PC-3 (cell line): ENCODE results near the gene LRSAM1. TPM values are rescaled to one million over a fixed set of nuclear protein-coding genes. Genes with fewer than 3 reads are reported as not detected.

Experiments
- ATAC-seq: fragments of 200-7000 bp; cut with Tn5 transposase; 2 replicates; pipeline ENCODE4 v1.9.1; 2020; ENCODE audit warnings: mild to moderate bottlenecking, moderate library complexity
- BruUV-seq: library from RNA; stranded (reverse); fragments of 400-500 nt; replicated peaks from 2 replicates; lab custom pipeline; 2021; lab: Mats Ljungman, UMichigan
- CTCF ChIA-PET: fragments of 300-600 bp; sonication (Branson Sonifier 250); formaldehyde crosslinking; loops from one replicate; lab custom pipeline; 2022; ENCODE audit warnings: antibody characterized with exemption; lab: Charles Lee
- POLR2A ChIA-PET: fragments of 300-600 bp; sonication (Branson Sonifier 250); formaldehyde crosslinking; loops from one replicate; lab custom pipeline; 2022; ENCODE audit warnings: antibody characterized with exemption; ENCODE audit not compliant: unreplicated experiment; lab: Charles Lee
- DNase-seq: peaks from one replicate; pipeline ENCODE4 v3.0.0-alpha.2; 2015
- H2AFZ ChIP-seq: fragments of 300-600 bp; sonication (generic); 2 replicates; pipeline ENCODE4 v1.6.0; 2016; ENCODE audit warnings: antibody characterized with exemption, low read length
- H3F3A ChIP-seq: fragments of 300-600 bp; sonication (generic); one replicate; pipeline ENCODE4 v1.6.0; 2017; ENCODE audit warnings: antibody characterized with exemption, low read length, control low read depth, mild to moderate bottlenecking; ENCODE audit not compliant: unreplicated experiment
- H3K27ac ChIP-seq: fragments of 300-600 bp; sonication (generic); 2 replicates; pipeline ENCODE4 v1.5.1; 2016; ENCODE audit warnings: mild to moderate bottlenecking, low read length
- H3K27me3 ChIP-seq: fragments of 300-600 bp; sonication (generic); 2 replicates; pipeline ENCODE4 v1.6.1; 2016; ENCODE audit warnings: low read length, mixed read lengths
- H3K36me3 ChIP-seq: fragments of 300-600 bp; sonication (generic); 2 replicates; pipeline ENCODE4 v1.6.1; 2016; ENCODE audit warnings: low read depth, mixed run types, low read length, mixed read lengths
- H3K4me1 ChIP-seq: fragments of 300-600 bp; sonication (generic); 2 replicates; pipeline ENCODE4 v1.5.1; 2016; ENCODE audit warnings: low read length; ENCODE audit not compliant: insufficient read depth
- H3K4me2 ChIP-seq: fragments of 300-600 bp; sonication (generic); 2 replicates; pipeline ENCODE4 v1.6.0; 2016; ENCODE audit warnings: low read length
- H3K4me3 ChIP-seq: fragments of 300-600 bp; sonication (generic); 2 replicates; pipeline ENCODE4 v1.5.1; 2016; ENCODE audit warnings: mild to moderate bottlenecking, low read length, mixed read lengths
- H3K79me2 ChIP-seq: fragments of 300-600 bp; sonication (generic); 2 replicates; pipeline ENCODE4 v1.6.1; 2017; ENCODE audit warnings: low read length, mixed read lengths
- H3K9ac ChIP-seq: fragments of 300-600 bp; sonication (generic); 2 replicates; pipeline ENCODE4 v1.6.0; 2016; ENCODE audit warnings: mild to moderate bottlenecking, low read length
- H3K9me2 ChIP-seq: fragments of 300-600 bp; sonication (generic); replicated peaks from 2 replicates; pipeline ENCODE4 v1.6.1; 2016; ENCODE audit warnings: mixed run types, low read length, mixed read lengths
- H3K9me3 ChIP-seq: fragments of 300-600 bp; sonication (generic); 2 replicates; pipeline ENCODE4 v1.6.1; 2016; ENCODE audit warnings: low read length, mixed read lengths
- H4K20me1 ChIP-seq: fragments of 300-600 bp; sonication (generic); 2 replicates; pipeline ENCODE4 v1.6.1; 2016; ENCODE audit warnings: low read length, mixed read lengths
- CTCF ChIP-seq: fragments of 300-600 bp; sonication (generic); conservative IDR thresholded peaks from 2 replicates; pipeline ENCODE4 v1.5.1; 2017; ENCODE audit warnings: antibody characterized with exemption, low read depth, mild to moderate bottlenecking, low read length
- EZH2 ChIP-seq: fragments of 300-600 bp; sonication (generic); IDR thresholded peaks from one replicate; pipeline ENCODE4 v1.6.1; 2017; ENCODE audit warnings: antibody characterized with exemption, mild to moderate bottlenecking, low read length; ENCODE audit not compliant: unreplicated experiment
- EZH2phosphoT487 ChIP-seq: fragments of 300-600 bp; sonication (generic); IDR thresholded peaks from 2 replicates; pipeline ENCODE4 v1.6.1; 2018; ENCODE audit warnings: mild to moderate bottlenecking, antibody characterized with exemption, low read length, borderline replicate concordance
- intact Hi-C: fragments of 100-400 bp; cut with micrococcal nuclease; formaldehyde crosslinking; loops from 2 replicates; pipeline ENCODE4 v1.9.0; 2023
- total RNA-seq: library from RNA; depleted of rRNA; stranded (reverse); fragments of >200 nt; gene quantifications from 2 replicates; pipeline ENCODE4 v1.2.3, GENCODE V29; 2014

LRSAM1 gene
- total RNA-seq, 1 experiment from 2014 or later = 9.6 TPM

GRCh38 chr9:127502706-127503378 lies 51.5 kb downstream of the LRSAM1 start:
- no peaks in the 10 kb centered on the region for H3F3A ChIP-seq
- H3K9me3 ChIP-seq = no peaks in the 10 kb centered on the region
- intact Hi-C loops = no loop called here
- H2AFZ ChIP-seq = no peak overlapping the region
- H3K9me2 ChIP-seq = no peaks in the 10 kb centered on the region
- POLR2A ChIA-PET = no interaction called here
- H3K27me3 ChIP-seq = no peaks in the 10 kb centered on the region
- no peak for DNase-seq
- peaks cover 9% of the 10 kb centered on the region for H3K4me1 ChIP-seq
- no peaks in the 10 kb centered on the region for H3K79me2 ChIP-seq
- no peak overlapping the region for H3K9ac ChIP-seq
- no peak overlapping the region for H3K4me2 ChIP-seq
- H3K27ac ChIP-seq = no peak overlapping the region
- no peaks in the 10 kb centered on the region for H4K20me1 ChIP-seq
- CTCF ChIA-PET = no interaction called here
- H3K4me3 ChIP-seq = no peak overlapping the region
- BruUV-seq = no TSS peak
- TF ChIP-seq EZH2 (no peak), EZH2phosphoT487 (no peak)
- no peak for ATAC-seq
- peaks cover 4% of the 10 kb centered on the region; the same call in 1 of the 2 replicates for H3K36me3 ChIP-seq

- Histone ChIP-seq H3K79me2 (no peaks in the 10 kb centered on the region), H3K27ac (no peak overlapping the region), H3K4me3 (no peak overlapping the region), H3K4me2 (no peak overlapping the region), H2AFZ (no peak overlapping the region), H3K27me3 (no peaks in the 10 kb centered on the region), H3F3A (no peaks in the 10 kb centered on the region), H3K9me3 (no peaks in the 10 kb centered on the region), H4K20me1 (no peaks in the 10 kb centered on the region), H3K36me3 (peaks cover 4% of the 10 kb centered on the region; the same call in 1 of the 2 replicates), H3K9ac (no peak overlapping the region), H3K9me2 (no peaks in the 10 kb centered on the region), H3K4me1 (peaks cover 3% of the 10 kb centered on the region; the same call in 1 of the 2 replicates)
- no peak for DNase-seq
- TF ChIP-seq EZH2phosphoT487 = no peak
- TF ChIP-seq CTCF = no peak
- TF ChIP-seq EZH2 = no peak
- intact Hi-C loops = no loop called here
- no TSS peak for BruUV-seq
- ChIA-PET CTCF (interaction anchor here (0.6 to 0.7 kb wide), 2 partner anchors 34 to 76 kb away, joined by 3 to 4 read pairs; no protein-coding TSS in a partner anchor), POLR2A (no interaction called here)
- no peak for ATAC-seq
These were observed 52.1 kb downstream of the LRSAM1 start for GRCh38 chr9:127503379-127503921.

GRCh38 chr9:127503947-127504886 lies 52.9 kb downstream of the LRSAM1 start:
- H2AFZ ChIP-seq = no peak overlapping the region
- intact Hi-C loops = loop anchor here (1.0 kb wide), 1 partner anchor 82 kb away; no protein-coding TSS in a partner anchor
- no peaks in the 10 kb centered on the region for H3F3A ChIP-seq
- BruUV-seq = no TSS peak
- H3K9me2 ChIP-seq = no peaks in the 10 kb centered on the region
- H3K27me3 ChIP-seq = no peaks in the 10 kb centered on the region
- peaks cover 4% of the 10 kb centered on the region; the same call in 1 of the 2 replicates for H3K36me3 ChIP-seq
- H3K4me2 ChIP-seq = no peak overlapping the region
- peak; percentile 78 for ATAC-seq
- TF ChIP-seq EZH2phosphoT487 (no peak), CTCF (peak; percentile 80)
- peak; percentile 66 for DNase-seq
- no peaks in the 10 kb centered on the region for H3K9me3 ChIP-seq
- no peak overlapping the region for H3K27ac ChIP-seq
- H3K4me3 ChIP-seq = no peak overlapping the region
- H3K4me1 ChIP-seq = no peaks in the 10 kb centered on the region
- H4K20me1 ChIP-seq = no peaks in the 10 kb centered on the region
- H3K79me2 ChIP-seq = no peaks in the 10 kb centered on the region
- ChIA-PET CTCF (interaction anchor here (0.6 to 0.7 kb wide), 2 partner anchors 33 to 75 kb away, joined by 3 to 4 read pairs; no protein-coding TSS in a partner anchor), POLR2A (no interaction called here)
- H3K9ac ChIP-seq = no peak overlapping the region
